Limb (tissue), 2 donors: Measurements from ENCODE around the gene ZFAND2A.
"Not testable (repeated sequence)": the region's sequence is repeated elsewhere in the genome, so short reads cannot be mapped to it uniquely, and the experiment has no call there.

ENCODE experiments used
- DNase-seq, 2 donors: peaks; one replicate each; pipeline ENCODE4 v3.0.0-alpha.2; 2016; ENCODE audit errors: extremely low spot score in 2 of 2

Gene ZFAND2A

GRCh38 chr7:1124816-1125602 is 35.0 kb downstream of the ZFAND2A start:
- no peak for DNase-seq

GRCh38 chr7:1124164-1124563 is 35.8 kb downstream of the ZFAND2A start:
- DNase-seq: no peak

DNA sequence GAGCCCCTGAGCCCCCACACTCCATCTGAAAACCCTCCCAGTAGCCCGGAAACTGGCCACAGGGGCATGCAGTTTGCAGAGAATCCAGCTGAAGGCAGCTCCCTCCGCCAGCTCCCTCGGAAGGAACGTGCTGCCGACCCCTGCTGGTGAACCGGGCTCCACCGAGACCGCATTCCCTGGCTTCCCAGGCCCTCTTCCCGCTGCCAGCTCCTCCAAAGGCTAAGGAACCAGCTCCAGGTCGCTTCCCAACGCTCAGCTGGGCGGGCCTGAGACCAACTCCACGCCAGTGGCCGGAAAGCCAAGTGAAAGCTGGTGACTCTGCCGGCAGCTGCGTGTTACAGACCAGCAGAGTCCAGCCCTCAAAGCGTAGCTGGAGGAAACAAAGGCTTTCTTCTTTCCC is 36.3 kb downstream of the ZFAND2A start:
- peak; percentile 74 to 83 for DNase-seq

GRCh38 chr7:1122832-1123501 is 37.0 kb downstream of the ZFAND2A start:
- DNase-seq: no peak

DNA sequence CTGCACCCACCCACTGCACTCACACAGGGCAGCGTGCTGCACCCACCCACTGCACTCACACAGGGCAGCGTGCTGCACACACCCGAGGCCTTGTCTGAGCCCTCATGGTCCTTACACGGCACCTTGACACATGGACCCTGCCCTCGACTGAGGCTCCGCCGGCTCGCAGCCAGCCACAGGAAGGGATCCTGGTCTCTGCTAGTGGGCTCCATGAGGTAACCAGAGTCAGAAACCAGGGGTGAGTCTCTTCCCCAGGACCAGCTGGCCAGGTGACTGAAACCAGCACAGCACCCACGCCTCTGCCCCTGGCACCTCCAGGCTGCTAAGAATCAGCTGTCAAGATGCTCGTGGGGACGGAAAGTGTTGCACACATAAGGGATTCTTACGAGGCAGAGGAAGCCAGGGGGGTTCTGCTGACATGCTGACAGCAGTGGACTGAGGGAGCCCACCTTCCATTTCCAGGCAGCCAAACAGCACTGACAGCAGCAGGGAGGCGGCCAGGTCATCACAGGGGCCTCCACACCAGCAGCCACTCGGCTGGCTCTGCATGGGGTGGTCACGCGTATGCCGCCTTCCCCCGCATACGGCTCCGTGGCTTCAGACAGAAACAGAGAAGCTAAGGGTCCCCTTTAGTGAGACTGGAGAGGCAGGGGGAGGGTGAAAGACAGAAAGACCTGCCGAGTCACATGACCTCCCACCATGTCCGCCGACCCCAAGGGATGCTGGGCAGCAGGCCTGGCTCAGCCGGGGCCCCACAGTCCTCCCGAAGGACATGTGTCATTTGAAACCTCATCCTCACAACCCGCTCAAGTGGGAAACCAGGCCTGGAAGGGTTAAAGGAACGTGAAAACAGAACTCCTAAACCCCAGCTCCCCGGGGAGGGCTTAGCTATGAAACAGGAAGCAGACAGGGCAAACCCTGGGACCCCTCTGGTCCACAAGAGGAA is 37.8 kb downstream of the ZFAND2A start:
- DNase-seq: no peak

GRCh38 chr7:1121476-1121875 is 38.5 kb downstream of the ZFAND2A start:
- DNase-seq: no peak

DNA sequence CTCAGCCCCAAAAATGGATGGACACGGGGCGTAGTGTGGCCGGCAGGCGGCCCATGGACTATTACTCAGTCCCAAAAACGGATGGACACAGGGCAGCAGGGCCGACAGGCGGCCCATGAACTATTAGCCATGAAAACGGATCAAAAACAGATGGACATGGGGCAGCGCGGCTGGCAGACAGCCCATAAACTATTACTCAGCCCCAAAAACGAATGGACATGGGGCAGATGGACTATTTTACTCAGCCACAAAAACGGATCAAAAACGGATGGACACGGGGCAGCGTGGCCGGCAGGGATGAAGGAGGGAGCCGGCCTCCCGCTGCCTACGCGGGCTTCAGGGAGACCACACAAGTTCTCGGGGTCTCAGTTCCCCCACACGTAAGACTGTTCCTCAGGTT is 39.2 kb downstream of the ZFAND2A start:
- DNase-seq: no peak

DNA sequence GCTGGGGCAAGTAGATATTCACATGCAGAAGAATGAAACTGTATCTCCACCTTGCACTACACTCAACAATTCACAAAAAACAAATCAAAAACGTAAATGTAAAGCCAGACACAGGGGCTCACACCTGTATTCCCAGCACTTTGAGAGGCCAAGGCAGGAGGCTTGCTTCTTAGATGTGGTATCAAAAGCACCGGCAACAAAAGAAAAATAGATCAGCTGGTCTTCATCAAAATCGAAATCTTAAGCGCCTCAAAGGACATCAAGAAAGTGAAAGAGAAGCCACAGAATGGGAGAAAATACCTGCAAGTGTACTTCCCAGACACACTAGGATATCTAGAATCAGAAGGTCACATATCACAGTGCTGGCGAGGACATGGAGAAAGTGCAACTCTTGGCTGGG is 40.8 kb downstream of the ZFAND2A start:
- DNase-seq: no peak

DNA sequence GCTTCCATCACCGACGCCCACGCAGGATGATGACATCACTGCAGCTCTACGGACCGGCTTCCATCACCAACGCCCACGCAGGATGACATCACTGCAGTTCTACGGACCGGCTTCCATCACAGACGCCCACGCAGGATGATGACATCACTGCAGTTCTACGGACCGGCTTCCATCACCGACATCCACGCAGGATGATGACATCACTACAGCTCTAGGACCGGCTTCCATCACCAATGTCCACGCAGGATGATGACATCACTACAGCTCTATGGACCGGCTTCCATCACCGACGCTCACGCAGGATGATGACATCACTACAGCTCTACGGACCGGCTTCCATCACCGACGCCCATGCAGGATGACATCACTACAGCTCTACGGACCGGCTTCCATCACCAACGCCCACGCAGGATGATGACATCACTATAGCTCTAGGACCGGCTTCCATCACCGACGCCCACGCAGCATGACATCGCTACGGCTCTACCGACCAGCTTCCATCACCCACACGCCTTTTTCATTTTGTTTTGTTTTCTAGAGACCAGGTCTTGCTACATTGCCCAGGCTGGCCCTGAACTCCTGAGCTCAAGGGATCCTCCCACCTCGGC is 42.6 kb downstream of the ZFAND2A start:
- no peak for DNase-seq

GRCh38 chr7:1116383-1117008 is 43.5 kb downstream of the ZFAND2A start:
- DNase-seq: not testable (repeated sequence)

DNA sequence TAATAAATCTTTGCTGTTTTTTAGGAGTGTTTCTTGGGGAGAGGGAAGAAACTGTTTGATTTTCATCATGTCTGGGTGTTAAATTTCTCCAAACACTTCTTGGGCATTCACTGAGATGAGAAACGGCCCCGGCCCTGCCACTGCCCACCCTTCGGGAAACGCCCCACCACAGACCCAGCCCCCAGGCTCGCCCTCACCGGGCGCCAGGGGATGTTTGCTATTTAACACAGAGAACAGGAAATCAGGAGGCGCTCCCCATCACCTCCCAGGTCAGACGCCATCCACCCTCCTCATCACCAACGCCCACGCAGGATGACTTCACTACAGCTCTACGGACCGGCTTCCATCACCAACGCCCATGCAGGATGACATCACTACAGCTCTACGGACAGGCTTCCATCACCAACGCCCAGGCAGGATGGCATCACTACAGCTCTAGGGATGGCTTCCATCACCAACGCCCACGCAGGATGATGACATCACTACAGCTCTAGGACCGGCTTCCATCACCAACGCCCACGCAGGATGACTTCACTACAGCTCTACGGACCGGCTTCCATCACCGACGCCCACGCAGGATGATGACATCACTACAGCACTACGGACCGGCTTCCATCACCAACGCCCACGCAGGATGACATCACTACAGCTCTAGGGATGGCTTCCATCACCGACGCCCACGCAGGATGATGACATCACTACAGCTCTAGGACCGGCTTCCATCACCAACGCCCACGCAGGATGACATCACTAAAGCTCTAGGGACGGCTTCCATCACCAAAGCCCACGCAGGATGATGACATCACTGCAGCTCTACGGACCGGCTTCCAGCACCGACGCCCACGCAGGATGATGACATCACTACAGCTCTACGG is 44.6 kb downstream of the ZFAND2A start:
- not testable (repeated sequence) for DNase-seq

DNA sequence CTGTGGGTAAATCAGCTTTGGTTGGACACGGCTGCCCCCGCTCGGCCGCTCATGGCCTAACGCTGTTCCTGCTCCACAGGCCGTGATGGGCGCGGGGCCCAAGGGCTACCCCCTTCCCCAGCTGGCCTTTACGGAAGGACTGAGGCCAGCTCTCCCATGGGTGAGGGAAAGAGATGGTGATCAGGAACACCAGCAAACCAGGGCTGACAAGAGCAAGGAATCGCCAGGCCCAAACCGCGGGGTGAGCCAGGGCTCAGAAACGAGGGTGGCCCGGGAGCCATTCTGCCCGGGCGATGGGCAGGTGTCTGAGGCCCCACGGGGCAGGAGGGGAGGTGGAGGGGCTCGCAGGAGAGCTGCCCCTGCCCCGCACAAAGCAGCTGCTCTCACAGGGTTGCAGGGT is 45.5 kb downstream of the ZFAND2A start:
- no peak for DNase-seq

GRCh38 chr7:1114088-1114487 is 45.9 kb downstream of the ZFAND2A start:
- no peak for DNase-seq

- DNase-seq: no peak
These were observed 46.5 kb downstream of the ZFAND2A start for GRCh38 chr7:1113548-1113885.

DNA sequence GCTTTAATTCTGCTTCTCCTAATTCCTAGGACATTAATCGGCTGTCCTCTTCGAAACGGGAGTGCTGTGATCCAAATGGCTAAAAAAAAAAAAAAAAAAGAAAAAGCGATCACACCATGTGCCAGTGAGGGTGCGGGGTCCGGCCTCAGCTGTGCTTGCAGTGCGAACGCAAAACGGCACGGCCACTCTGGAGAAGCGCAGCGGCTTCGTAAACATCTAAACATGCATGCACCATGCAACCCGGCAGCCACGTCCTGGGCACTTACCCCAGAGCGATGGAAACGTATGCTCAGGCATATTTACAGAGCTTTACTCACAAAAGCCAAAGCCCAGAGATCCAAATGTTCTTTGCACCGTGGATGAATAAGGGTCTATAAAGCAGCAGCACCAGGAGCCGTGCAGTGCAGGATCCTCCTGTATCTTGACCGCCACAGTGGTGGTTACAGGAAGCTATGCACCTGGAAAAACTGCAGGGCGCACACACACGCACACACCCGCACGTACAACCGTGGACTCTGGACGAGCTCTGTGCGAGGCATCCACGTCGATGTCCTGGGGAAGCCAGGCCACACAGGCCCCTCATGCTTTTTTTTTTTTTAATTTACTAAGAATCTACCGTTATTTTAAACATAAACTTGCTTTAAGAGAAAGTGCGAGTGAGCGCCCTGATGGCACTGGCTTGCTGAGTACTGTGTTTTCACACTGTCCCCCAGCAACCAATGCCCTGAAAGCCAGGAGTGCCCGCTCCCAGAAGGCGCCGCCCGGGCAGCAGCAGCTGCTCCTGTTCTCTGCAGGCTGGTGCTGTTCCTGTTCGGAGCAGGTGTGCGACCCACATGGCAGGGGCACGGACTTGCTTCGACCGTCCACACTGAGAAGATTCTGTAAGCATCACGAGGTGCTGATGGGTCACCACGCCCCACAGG is 47.1 kb downstream of the ZFAND2A start:
- no peak for DNase-seq

DNA sequence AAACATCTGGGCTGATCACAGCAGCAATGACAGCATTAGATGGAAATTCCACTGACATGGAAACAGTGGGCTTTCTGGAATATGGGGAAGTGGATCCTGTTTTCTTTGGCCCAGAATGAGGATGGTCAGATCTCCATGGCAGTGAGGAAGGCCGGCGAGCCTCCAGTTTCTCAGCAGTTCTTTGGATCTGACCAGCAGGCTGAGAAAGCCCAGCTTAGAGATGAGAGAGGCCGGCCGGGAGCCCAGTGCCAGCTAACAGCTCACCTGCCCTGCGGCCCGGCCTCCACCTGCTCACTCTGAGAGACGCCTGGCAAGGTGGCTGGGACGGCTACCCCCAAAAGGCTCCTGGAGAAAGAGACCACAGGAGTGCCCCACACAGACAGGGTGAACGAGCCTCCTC is 47.9 kb downstream of the ZFAND2A start:
- DNase-seq: no peak

DNA sequence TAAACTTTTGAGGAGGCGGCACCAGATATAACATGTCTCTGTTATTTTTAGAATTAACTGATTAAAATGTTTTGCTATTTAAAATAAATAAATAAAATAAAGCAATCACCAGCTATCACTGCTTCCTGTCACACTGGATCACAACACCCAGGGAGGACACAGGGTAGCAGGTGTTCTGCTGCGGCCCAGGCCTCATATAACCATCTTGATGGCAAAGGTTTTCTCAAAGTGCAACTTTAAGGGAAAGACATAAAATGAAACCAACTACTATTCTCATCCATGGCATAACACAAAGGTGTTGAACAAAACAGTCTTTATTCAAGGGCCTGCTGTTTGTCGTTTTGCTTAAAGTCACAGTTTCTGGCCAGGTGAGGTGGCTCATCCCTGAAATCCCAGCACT is 48.8 kb downstream of the ZFAND2A start:
- DNase-seq: no peak

GRCh38 chr7:1110358-1110757 is 49.6 kb downstream of the ZFAND2A start:
- no peak for DNase-seq
